OCI-LY3 (cell line): ENCODE measurements around the gene GLRA3.
"Not testable (repeated sequence)": the region's sequence is repeated elsewhere in the genome, so short reads cannot be mapped to it uniquely, and the experiment has no call there.

Experiments used
- CTCF ChIP-seq: fragments of 200-600, 300-600 bp; sonication (generic); IDR thresholded peaks from 2 replicates; pipeline ENCODE4 v1.5.1; 2014; ENCODE audit warnings: antibody characterized with exemption, low read length, low read depth
- EZH2phosphoT487 ChIP-seq: fragments of 200-600 bp; shearing (Covaris generic); IDR thresholded peaks from 2 replicates; pipeline ENCODE4 v1.6.1; 2018; ENCODE audit warnings: antibody characterized with exemption, mixed run types, low read depth

GRCh38 chr4:174691876-174692275 is 137.2 kb downstream of the GLRA3 start:
- TF ChIP-seq CTCF, EZH2phosphoT487: not testable (repeated sequence)
